CD4-positive, alpha-beta T cell treated with Interleukin-4 for 4 hours (primary cell): Measurements from ENCODE around the gene PCDHB8.
A peak's percentile ranks its signal among the peaks of the same experiment; 100 is the strongest.
"Not testable (repeated sequence)": the region's sequence is repeated elsewhere in the genome, so short reads cannot be mapped to it uniquely, and the experiment has no call there.

Experiments
- DNase-seq: peaks from one replicate; pipeline ENCODE4 v3.0.0-alpha.2; 2020

The PCDHB8 gene

GRCh38 chr5:141177577-141178191 is at the start of gene PCDHB8:
Gene PCDHB8, plus strand, starts transcription at chr5:141177790. Its CDS starts 245 bp downstream, at chr5:141178035.
- not testable (repeated sequence) for DNase-seq

GRCh38 chr5:141135030-141135717 is 42.4 kb upstream of the PCDHB8 start, which contains the start of gene PCDHB5:
Gene PCDHB5, plus strand, starts transcription at chr5:141135206. Its CDS starts 229 bp downstream, at chr5:141135435.
- no peak for DNase-seq

- no peak for DNase-seq
Measured at GRCh38 chr5:141135718-141136266, 41.8 kb upstream of the PCDHB8 start.

DNA sequence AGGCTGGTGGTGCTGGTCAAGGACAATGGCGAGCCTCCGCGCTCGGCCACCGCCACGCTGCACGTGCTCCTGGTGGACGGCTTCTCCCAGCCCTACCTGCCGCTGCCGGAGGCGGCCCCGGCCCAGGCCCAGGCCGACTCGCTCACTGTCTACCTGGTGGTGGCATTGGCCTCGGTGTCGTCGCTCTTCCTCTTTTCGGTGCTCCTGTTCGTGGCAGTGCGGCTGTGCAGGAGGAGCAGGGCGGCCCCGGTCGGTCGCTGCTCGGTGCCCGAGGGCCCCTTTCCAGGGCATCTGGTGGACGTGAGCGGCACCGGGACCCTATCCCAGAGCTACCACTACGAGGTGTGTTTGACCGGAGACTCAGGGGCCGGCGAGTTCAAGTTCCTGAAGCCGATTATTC is 40.2 kb upstream of the PCDHB8 start:
- DNase-seq = not testable (repeated sequence)

DNA sequence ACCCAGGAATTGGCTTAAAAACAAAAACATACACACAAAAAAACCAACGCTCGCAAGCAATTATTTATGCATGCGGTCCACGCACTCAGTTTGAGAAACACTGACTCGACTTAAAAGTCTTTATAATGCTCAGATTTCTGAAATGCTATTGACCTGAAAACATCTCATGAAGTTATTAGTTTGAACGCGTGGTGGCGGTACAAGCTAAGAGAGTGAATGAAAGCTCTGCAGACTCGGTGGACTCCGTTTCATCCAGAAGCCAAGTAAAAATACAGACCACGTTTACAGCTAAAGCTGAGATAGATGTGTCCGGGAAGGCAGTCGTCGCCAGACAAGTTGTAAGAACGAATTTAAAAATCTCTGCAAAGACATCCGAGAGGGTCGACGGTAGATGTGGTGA is 27.8 kb upstream of the PCDHB8 start, which contains the start of gene PCDHB6:
PCDHB6 (plus strand) TSS at position 246 of the 400 bp plus-strand sequence. CDS start 201 bp downstream, outside the sequence.
- DNase-seq = no peak

- no peak for DNase-seq
Measured at GRCh38 chr5:141150224-141150992, 27.2 kb upstream of the PCDHB8 start.

DNA sequence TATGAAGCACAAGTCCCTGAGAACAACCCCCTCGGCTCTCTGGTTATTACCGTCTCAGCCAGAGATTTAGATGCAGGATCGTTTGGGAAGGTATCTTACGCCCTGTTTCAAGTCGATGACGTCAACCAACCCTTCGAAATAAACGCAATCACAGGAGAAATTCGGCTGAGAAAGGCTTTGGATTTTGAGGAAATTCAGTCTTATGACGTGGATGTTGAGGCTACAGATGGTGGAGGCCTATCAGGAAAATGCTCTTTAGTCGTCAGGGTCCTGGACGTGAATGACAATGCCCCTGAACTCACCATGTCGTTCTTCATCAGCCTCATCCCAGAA is 26.6 kb upstream of the PCDHB8 start:
- DNase-seq = no peak

DNA sequence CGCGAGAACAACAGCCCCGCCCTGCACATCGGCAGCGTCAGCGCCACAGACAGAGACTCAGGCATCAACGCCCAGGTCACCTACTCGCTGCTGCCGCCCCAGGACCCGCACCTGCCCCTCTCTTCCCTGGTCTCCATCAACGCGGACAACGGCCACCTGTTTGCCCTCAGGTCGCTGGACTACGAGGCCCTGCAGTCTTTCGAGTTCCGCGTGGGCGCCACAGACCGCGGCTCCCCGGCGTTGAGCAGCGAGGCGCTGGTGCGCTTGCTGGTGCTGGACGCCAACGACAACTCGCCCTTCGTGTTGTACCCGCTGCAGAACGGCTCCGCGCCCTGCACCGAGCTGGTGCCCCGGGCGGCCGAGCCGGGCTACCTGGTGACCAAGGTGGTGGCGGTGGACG is 26.0 kb upstream of the PCDHB8 start:
- DNase-seq = not testable (repeated sequence)

DNA sequence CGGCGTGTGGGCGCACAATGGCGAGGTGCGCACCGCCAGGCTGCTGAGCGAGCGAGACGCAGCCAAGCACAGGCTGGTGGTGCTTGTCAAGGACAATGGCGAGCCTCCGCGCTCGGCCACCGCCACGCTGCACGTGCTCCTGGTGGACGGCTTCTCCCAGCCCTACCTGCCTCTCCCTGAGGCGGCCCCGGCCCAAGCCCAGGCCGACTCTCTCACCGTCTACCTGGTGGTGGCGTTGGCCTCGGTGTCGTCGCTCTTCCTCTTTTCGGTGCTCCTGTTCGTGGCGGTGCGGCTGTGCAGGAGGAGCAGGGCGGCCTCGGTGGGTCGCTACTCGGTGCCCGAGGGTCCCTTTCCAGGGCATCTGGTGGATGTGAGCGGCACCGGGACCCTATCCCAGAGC is 25.5 kb upstream of the PCDHB8 start:
- not testable (repeated sequence) for DNase-seq

DNA sequence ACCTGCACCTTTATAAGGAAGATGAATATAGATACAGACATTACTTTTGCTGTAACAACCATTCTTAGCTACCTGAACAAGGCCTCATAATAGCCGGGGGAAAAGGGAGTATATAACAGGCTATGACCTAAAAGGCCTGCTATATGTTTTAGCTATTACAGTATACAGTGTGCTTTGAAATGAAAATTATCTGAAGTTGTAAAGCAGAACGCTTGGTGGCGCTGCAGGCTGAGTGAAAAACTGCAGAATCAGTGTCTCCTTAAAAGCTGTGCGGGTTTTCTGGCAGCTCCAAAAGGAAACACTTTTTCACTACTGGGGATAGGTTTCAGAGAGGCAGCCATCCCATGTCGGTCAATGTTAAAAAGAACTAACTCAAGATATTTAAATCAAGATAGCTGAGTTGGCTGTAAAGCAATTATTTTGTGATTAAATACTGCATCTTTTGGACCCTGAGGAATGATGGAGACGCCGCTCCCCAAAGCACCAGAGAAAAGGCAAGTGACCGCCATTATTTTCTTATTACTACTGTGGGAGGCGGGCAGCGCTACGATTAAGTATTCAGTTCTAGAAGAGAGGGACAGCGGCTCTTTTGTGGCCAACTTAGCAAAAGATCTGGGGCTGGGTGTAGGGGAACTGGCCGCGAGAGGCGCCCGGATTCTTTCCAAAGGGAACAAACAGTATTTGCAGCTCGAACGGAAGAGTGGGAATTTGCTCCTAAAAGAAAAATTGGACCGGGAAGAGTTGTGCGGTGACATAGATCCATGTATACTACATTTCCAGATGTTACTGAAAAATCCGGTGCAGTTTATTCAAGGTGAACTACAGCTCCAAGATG is 21.8 kb upstream of the PCDHB8 start:
- DNase-seq = no peak

DNA sequence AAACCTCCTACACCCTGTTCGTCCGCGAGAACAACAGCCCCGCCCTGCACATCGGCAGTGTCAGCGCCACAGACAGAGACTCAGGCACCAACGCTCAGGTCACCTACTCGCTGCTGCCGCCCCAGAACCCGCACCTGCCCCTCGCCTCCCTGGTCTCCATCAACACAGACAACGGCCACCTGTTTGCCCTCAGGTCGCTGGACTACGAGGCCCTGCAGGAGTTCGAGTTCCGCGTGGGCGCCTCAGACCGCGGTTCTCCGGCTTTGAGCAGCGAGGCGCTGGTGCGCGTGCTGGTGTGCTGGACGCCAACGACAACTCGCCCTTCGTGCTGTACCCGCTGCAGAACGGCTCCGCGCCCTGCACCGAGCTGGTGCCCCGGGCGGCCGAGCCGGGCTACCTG is 20.2 kb upstream of the PCDHB8 start:
- DNase-seq = not testable (repeated sequence)

DNA sequence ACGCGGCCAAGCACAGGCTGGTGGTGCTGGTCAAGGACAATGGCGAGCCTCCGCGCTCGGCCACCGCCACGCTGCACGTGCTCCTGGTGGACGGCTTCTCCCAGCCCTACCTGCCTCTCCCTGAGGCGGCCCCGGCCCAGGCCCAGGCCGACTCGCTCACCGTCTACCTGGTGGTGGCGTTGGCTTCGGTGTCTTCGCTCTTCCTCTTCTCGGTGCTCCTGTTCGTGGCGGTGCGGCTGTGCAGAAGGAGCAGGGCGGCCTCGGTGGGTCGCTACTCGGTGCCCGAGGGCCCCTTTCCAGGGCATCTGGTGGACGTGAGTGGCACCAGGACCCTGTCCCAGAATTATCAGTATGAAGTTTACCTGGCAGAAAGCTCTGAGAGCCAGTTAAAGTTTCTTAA is 19.7 kb upstream of the PCDHB8 start:
- not testable (repeated sequence) for DNase-seq

- peak; percentile 13 for DNase-seq
Measured at GRCh38 chr5:141172381-141173204, 5.0 kb upstream of the PCDHB8 start, which contains the start of gene PCDHB7. Gene PCDHB7, plus strand, starts transcription at chr5:141172644. Its CDS starts 192 bp downstream, at chr5:141172836.

- DNase-seq = not testable (repeated sequence)
Measured at GRCh38 chr5:141174291-141175104, 3.1 kb upstream of the PCDHB8 start.

DNA sequence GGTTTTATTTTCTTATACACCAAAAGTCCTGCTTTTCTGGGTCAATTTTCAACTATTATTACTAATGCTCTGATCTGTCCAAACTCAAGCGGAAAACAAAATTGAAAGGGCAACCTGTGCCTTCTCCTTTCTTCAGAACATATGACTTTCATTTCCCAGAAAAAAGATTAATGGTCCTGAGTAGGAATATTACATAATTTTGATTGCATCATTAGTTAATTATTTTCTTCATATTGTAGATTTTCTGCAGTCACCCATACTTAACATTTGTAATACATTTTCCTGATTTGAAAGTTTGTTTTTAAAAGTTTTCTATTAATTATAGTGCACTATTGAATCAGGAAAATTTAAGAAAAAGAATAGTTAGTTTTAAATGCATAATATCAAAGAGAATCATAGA is 1.7 kb upstream of the PCDHB8 start:
- DNase-seq = no peak

GRCh38 chr5:141179371-141179770 is 1.8 kb downstream of the PCDHB8 start:
- not testable (repeated sequence) for DNase-seq

GRCh38 chr5:141179876-141180275 is 2.3 kb downstream of the PCDHB8 start:
- DNase-seq = not testable (repeated sequence)

DNA sequence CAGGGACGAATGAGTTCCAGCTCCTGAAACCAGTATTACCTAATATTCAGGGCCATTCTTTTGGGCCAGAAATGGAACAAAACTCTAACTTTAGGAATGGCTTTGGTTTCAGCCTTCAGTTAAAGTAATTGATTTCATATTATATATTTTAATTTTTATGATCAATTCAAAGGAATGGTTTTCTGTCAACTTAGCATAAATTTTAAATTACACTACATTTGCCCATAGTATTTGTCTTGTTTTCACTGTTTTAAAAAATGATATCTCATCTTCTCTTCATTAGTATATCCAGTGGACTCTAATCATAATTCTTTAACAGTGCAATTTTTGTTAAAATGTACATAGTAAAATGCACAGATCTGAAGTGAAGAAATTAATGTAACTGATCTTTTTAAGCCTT is 2.7 kb downstream of the PCDHB8 start:
- no peak for DNase-seq

GRCh38 chr5:141182248-141182647 is 4.7 kb downstream of the PCDHB8 start, which contains the start of gene PCDHB16:
Gene PCDHB16, plus strand, starts transcription at chr5:141182387. Its CDS starts 173 bp downstream, at chr5:141182560.
- no peak for DNase-seq
